Measurements from ENCODE around the gene CFAP58.

Gene CFAP58

DNA sequence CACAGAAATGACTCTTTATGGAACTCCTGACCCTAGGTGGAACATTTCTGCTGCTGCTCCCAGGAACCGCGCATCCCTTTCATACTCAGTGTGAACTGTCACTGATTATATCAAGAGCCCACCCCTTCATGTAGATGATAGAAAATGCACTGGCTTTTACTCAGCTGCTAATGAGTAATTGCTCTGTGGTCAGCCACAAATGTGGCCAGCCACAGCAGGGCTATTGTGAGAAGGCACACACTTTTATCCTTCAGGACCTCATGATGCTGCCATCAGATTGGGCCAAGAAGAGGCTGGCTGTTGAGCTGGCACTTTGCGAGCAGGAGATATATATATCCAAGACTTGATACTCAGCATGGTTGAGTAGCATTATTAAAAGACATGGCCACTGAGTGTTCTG, 124.7 kb downstream of the CFAP58 start:
- no peak overlapping the region for H3K27ac ChIP-seq
- no peaks in the 10 kb centered on the region for H4K20me1 ChIP-seq (ENCODE audit: insufficient read depth)
- no peak overlapping the region for H3K4me2 ChIP-seq
- no peaks in the 10 kb centered on the region for H3K79me2 ChIP-seq (ENCODE audit: insufficient read depth, low read depth)
- H3K36me3 ChIP-seq (ENCODE audit: insufficient read depth): no peaks in the 10 kb centered on the region
- H3K27me3 ChIP-seq (ENCODE audit: insufficient read depth, low read depth): no peaks in the 10 kb centered on the region
- no peak overlapping the region for H3K9ac ChIP-seq
- no peak overlapping the region for H2AFZ ChIP-seq (ENCODE audit: low read depth)
- H3K4me3 ChIP-seq (IDR thresholded peaks at IDR 0.05; ENCODE audit: insufficient read depth, low read depth, low read length): no peak overlapping the region
- TF ChIP-seq, protein P1, sequence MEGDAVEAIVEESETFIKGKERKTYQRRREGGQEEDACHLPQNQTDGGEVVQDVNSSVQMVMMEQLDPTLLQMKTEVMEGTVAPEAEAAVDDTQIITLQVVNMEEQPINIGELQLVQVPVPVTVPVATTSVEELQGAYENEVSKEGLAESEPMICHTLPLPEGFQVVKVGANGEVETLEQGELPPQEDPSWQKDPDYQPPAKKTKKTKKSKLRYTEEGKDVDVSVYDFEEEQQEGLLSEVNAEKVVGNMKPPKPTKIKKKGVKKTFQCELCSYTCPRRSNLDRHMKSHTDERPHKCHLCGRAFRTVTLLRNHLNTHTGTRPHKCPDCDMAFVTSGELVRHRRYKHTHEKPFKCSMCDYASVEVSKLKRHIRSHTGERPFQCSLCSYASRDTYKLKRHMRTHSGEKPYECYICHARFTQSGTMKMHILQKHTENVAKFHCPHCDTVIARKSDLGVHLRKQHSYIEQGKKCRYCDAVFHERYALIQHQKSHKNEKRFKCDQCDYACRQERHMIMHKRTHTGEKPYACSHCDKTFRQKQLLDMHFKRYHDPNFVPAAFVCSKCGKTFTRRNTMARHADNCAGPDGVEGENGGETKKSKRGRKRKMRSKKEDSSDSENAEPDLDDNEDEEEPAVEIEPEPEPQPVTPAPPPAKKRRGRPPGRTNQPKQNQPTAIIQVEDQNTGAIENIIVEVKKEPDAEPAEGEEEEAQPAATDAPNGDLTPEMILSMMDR (conservative IDR thresholded peaks at IDR 0.05; ENCODE audit: low read depth, low read length): no peak
- H3K4me1 ChIP-seq (ENCODE audit: low read depth, poor library complexity, severe bottlenecking): peaks cover 32% of the 10 kb centered on the region

DNA sequence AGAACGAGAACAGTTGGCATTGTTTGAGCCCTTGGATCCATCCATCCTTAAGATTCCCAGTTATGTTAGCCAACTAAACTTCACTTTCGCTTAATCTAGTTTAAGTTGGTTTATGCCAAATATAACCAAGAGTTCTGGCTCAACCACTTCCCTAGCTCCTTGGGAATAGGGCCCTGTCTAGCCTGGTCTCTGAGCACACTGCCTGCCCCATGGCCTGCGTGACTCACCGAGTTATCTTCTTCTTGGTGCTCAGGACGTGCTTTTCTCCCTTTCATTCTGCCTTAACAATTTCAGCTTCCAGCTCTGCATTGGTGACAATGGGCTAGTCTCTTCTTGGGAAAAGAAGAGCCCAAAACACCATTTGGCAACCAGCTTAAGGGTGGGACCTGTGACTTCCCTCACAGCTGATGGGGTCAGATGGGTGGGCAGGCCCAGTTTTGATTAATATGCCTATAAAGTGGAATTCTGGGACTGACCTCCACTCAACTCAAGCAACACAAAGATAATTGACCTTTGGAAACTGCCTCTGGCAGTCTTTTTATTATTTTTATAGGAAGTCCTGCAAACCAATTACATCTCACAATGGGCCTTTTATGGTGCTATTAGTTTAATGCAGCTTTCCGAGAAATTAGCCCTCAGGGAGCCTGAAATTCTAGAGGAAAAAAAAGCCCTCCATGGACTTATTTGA, 126.4 kb downstream of the CFAP58 start:
- no peak overlapping the region for H3K4me3 ChIP-seq (IDR thresholded peaks at IDR 0.05; ENCODE audit: insufficient read depth, low read depth, low read length)

DNA sequence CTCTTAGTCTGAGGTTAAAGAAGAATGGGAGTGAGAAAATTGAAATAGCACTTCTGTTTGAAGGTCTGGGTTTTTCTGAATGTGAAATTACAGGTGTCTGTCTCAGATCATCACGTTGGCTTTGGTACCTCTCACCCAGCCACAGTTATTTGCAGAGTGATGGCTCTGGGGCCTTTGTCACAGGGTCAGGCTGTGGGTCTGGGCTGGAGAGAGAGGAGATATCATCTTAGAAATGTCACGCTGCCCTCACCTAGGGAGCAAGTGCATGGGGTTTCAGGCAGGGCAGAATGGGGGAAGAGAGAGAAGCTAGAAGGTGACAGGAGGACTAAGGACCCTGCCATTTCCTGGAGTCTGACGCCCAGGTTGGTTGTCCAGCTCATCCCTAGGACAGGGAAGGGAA, 127.2 kb downstream of the CFAP58 start:
- Histone ChIP-seq H4K20me1 (ENCODE audit: insufficient read depth) (no peaks in the 10 kb centered on the region), H3K4me2 (0 out of 2 replicates have a peak overlapping the region, but pooled peaks have one; percentile 0), H3K27me3 (ENCODE audit: insufficient read depth, low read depth) (no peaks in the 10 kb centered on the region), H2AFZ (ENCODE audit: low read depth) (no peak overlapping the region), H3K36me3 (ENCODE audit: insufficient read depth) (no peaks in the 10 kb centered on the region), H3K27ac (no peak overlapping the region), H3K9ac (no peak overlapping the region), H3K4me1 (ENCODE audit: low read depth, poor library complexity, severe bottlenecking) (peaks cover 35% of the 10 kb centered on the region), H3K4me3 (IDR thresholded peaks at IDR 0.05; ENCODE audit: insufficient read depth, low read depth, low read length) (no peak overlapping the region), H3K79me2 (ENCODE audit: insufficient read depth, low read depth) (no peaks in the 10 kb centered on the region)
- TF ChIP-seq, protein P1 (conservative IDR thresholded peaks at IDR 0.05; ENCODE audit: low read depth, low read length): no peak

More for the DNA sequence above, 126.4 kb downstream of the CFAP58 start:
- Histone ChIP-seq H3K9ac (no peak overlapping the region), H3K27ac (no peak overlapping the region), H3K4me1 (ENCODE audit: low read depth, poor library complexity, severe bottlenecking) (peaks cover 35% of the 10 kb centered on the region), H3K79me2 (ENCODE audit: insufficient read depth, low read depth) (no peaks in the 10 kb centered on the region), H3K4me2 (0 out of 2 replicates have a peak overlapping the region, but pooled peaks have one; percentile 0), H2AFZ (ENCODE audit: low read depth) (no peak overlapping the region), H4K20me1 (ENCODE audit: insufficient read depth) (no peaks in the 10 kb centered on the region), H3K36me3 (ENCODE audit: insufficient read depth) (no peaks in the 10 kb centered on the region), H3K27me3 (ENCODE audit: insufficient read depth, low read depth) (no peaks in the 10 kb centered on the region)
- TF ChIP-seq, protein P1 (conservative IDR thresholded peaks at IDR 0.05; ENCODE audit: low read depth, low read length): no peak

DNA sequence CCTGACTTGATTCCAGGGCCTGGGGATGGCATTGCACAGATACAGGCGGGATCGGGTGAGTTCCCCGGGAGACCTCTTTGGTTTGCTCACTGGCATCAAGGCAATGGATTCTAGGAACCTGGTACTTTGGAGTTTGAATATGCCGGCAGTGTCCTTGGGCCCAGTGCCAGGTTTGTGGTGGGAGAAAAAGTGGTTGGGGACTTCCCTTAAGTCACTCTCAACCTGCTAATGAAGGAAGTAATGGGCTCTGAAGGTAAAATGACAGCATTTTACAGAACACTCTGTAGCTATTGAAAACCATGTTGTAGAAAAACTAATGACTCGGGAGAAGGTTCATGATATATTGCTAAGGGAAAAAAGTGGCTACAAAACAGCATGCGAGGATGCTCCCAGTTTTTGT, 129.9 kb downstream of the CFAP58 start:
- TF ChIP-seq, protein P1 (conservative IDR thresholded peaks at IDR 0.05; ENCODE audit: low read depth, low read length): no peak
- no peaks in the 10 kb centered on the region for H3K36me3 ChIP-seq (ENCODE audit: insufficient read depth)

More for the DNA sequence above, 129.9 kb downstream of the CFAP58 start:
- H3K9ac ChIP-seq: no peak overlapping the region
- no peaks in the 10 kb centered on the region for H3K79me2 ChIP-seq (ENCODE audit: insufficient read depth, low read depth)
- H2AFZ ChIP-seq (ENCODE audit: low read depth): no peak overlapping the region
- H3K27me3 ChIP-seq (ENCODE audit: insufficient read depth, low read depth): no peaks in the 10 kb centered on the region
- peaks cover 31% of the 10 kb centered on the region for H3K4me1 ChIP-seq (ENCODE audit: low read depth, poor library complexity, severe bottlenecking)
- no peak overlapping the region for H3K4me3 ChIP-seq (IDR thresholded peaks at IDR 0.05; ENCODE audit: insufficient read depth, low read depth, low read length)
- no peak overlapping the region for H3K27ac ChIP-seq
- no peak overlapping the region for H3K4me2 ChIP-seq
- no peaks in the 10 kb centered on the region for H4K20me1 ChIP-seq (ENCODE audit: insufficient read depth)
